K562 (cell line): Measurements from ENCODE around the gene SLC2A9. TPM values are rescaled to one million over a fixed set of nuclear protein-coding genes. Genes with fewer than 3 reads are reported as not detected.

Experiments
- ATAC-seq: fragments of 200-7000 bp; cut with Tn5 transposase; 3 replicates; pipeline ENCODE4 v1.9.1; 2020; ENCODE audit warnings: moderate library complexity
- BruUV-seq: library from RNA; stranded (reverse); fragments of 400-500 nt; replicated peaks from 2 replicates; lab custom pipeline; 2021; lab: Mats Ljungman, UMichigan
- CTCF ChIA-PET: fragments of 300-600 bp; formaldehyde crosslinking; extraction: SDS; loops from one replicate; lab custom pipeline; 2021; ENCODE audit warnings: low intra/inter-chr PET ratio; lab: Yijun Ruan, JAX
- POLR2A ChIA-PET: fragments of 300-600, 350-650 bp; sonication (Branson Sonifier 250); formaldehyde crosslinking; extraction: SDS; loops from one replicate; lab custom pipeline; 2021; ENCODE audit warnings: antibody characterized with exemption, inconsistent platforms; lab: Yijun Ruan, JAX
- DNase-seq, 4 experiments: peaks; one replicate each; pipeline versions ENCODE4 v3.0.0 to v3.0.0-alpha.2; 2011 to 2018; ENCODE audit warnings: low spot score in 3 of 4, mixed read lengths in 3 of 4; ENCODE audit errors: extremely low read depth in 1 of 4
- FAIRE-seq: peaks from 2 replicates; lab custom pipeline; 2011; peaks lifted over from hg19 to GRCh38; lab: Jason Lieb, UNC
- H2AFZ ChIP-seq: 2 replicates; pipeline ENCODE4 v1.6.0; 2011; ENCODE audit warnings: low read depth, low read length, control low read depth, inconsistent platforms
- H3K27ac ChIP-seq: fragments of 200-600 bp; 3 replicates; pipeline ENCODE4 v1.8.0; 2011; ENCODE audit warnings: low read depth, mild to moderate bottlenecking, control low read depth, inconsistent platforms, low read length, moderate library complexity, mixed read lengths; ENCODE audit errors: extremely low read depth
- H3K27me3 ChIP-seq, 2 experiments: fragments of 300-600 bp in 1 of 2; 2 replicates in 1 of 2; 3 replicates in 1 of 2; pipeline versions ENCODE4 v1.6.0 to v1.8.0; 2011; ENCODE audit warnings: inconsistent platforms in 2 of 2, low read length in 2 of 2, mild to moderate bottlenecking in 1 of 2, mixed read lengths in 1 of 2, moderate library complexity in 1 of 2; ENCODE audit not compliant: control insufficient read depth in 2 of 2, insufficient read depth in 2 of 2
- H3K36me3 ChIP-seq: fragments of 300-600 bp; 3 replicates; pipeline ENCODE4 v1.8.0; 2011; ENCODE audit warnings: mild to moderate bottlenecking, low read length, inconsistent platforms; ENCODE audit not compliant: control insufficient read depth, insufficient read depth
- H3K4me1 ChIP-seq, 2 experiments: fragments of 200-600 bp in 1 of 2; replicated peaks in 1 of 2; 2 replicates in 1 of 2; 3 replicates in 1 of 2; pipeline versions ENCODE4 v1.5.1 to v1.8.0; 2011; ENCODE audit warnings: inconsistent platforms in 2 of 2, low read length in 2 of 2, mild to moderate bottlenecking in 1 of 2, mixed read lengths in 1 of 2, moderate library complexity in 1 of 2; ENCODE audit not compliant: control insufficient read depth in 2 of 2, insufficient read depth in 2 of 2
- H3K4me2 ChIP-seq: 2 replicates; pipeline ENCODE4 v1.6.1; 2011; ENCODE audit warnings: low read length, control low read depth, inconsistent platforms, mixed read lengths; ENCODE audit not compliant: insufficient read depth
- H3K4me3 ChIP-seq: fragments of 200-600 bp; sonication (generic), shearing (Covaris generic); 2 replicates; pipeline ENCODE4 v1.5.1; 2016; ENCODE audit warnings: control low read depth, inconsistent platforms
- H3K79me2 ChIP-seq: fragments of 200-600 bp; 3 replicates; pipeline ENCODE4 v1.8.0; 2011; ENCODE audit warnings: low read length, inconsistent platforms; ENCODE audit not compliant: control insufficient read depth, insufficient read depth
- H3K9ac ChIP-seq, 2 experiments: 2 replicates each; pipeline versions ENCODE4 v1.6.0 to v1.6.1; 2011; ENCODE audit warnings: low read depth in 2 of 2, low read length in 2 of 2, control low read depth in 1 of 2, inconsistent platforms in 1 of 2, mild to moderate bottlenecking in 1 of 2, mixed read lengths in 1 of 2; ENCODE audit not compliant: insufficient read depth in 1 of 2
- H3K9me1 ChIP-seq: one replicate; pipeline ENCODE4 v1.6.0; 2011; ENCODE audit warnings: inconsistent platforms, mild to moderate bottlenecking, low read length, moderate library complexity; ENCODE audit not compliant: control insufficient read depth, insufficient read depth
- H3K9me3 ChIP-seq: replicated peaks from 2 replicates; pipeline ENCODE4 v1.5.1; 2011; ENCODE audit warnings: low read depth, low read length, inconsistent platforms; ENCODE audit not compliant: control insufficient read depth, insufficient read depth
- H4K20me1 ChIP-seq: replicated peaks from 2 replicates; pipeline ENCODE4 v1.6.1; 2011; ENCODE audit warnings: low read length, inconsistent platforms, mixed read lengths; ENCODE audit not compliant: control insufficient read depth, insufficient read depth
- EP400 ChIP-seq: fragments of 450-650 bp; IDR thresholded peaks from 2 replicates; pipeline ENCODE4 v1.6.1; 2017; ENCODE audit warnings: antibody characterized with exemption, mild to moderate bottlenecking, moderate library complexity
- ETV1 ChIP-seq: fragments of 450-650 bp; conservative IDR thresholded peaks from 2 replicates; pipeline ENCODE4 v1.6.1; 2016; ENCODE audit warnings: missing genetic modification characterization, control low read depth, low read depth, missing compliant biosample characterization
- MEIS2 ChIP-seq: fragments of 450-650 bp; IDR thresholded peaks from 2 replicates; pipeline ENCODE4 v1.6.1; 2014; ENCODE audit warnings: mild to moderate bottlenecking; ENCODE audit not compliant: partially characterized antibody
- NFE2 ChIP-seq: IDR thresholded peaks from 2 replicates; pipeline ENCODE4 v1.6.1; 2014; ENCODE audit warnings: antibody characterized with exemption, low read depth
- NFYB ChIP-seq: IDR thresholded peaks from 2 replicates; pipeline ENCODE4 v1.6.1; 2011; ENCODE audit warnings: mild to moderate bottlenecking, moderate library complexity; ENCODE audit not compliant: insufficient read length; ENCODE audit errors: extremely low read depth
- RBM15 ChIP-seq: fragments of 200-400 bp; formaldehyde crosslinking; IDR thresholded peaks from 2 replicates; pipeline ENCODE4 v1.6.1; 2018; ENCODE audit warnings: mild to moderate bottlenecking, low read length, moderate library complexity; ENCODE audit not compliant: insufficient read depth
- RBM25 ChIP-seq: fragments of 200-400 bp; formaldehyde crosslinking; IDR thresholded peaks from 2 replicates; pipeline ENCODE4 v1.6.1; 2018; ENCODE audit warnings: low read length, low read depth, moderate library complexity; ENCODE audit not compliant: severe bottlenecking
- SOX6 ChIP-seq: fragments of 450-650 bp; IDR thresholded peaks from 2 replicates; pipeline ENCODE4 v1.6.1; 2014; ENCODE audit warnings: mild to moderate bottlenecking
- TARDBP ChIP-seq: fragments of 450-650 bp; IDR thresholded peaks from 2 replicates; pipeline ENCODE4 v1.6.1; 2016
- XRCC5 ChIP-seq: fragments of 200-400 bp; formaldehyde crosslinking; IDR thresholded peaks from 2 replicates; pipeline ENCODE4 v1.6.1; 2017; ENCODE audit warnings: low read depth, mild to moderate bottlenecking, low read length
- ZC3H8 ChIP-seq: fragments of 450-650 bp; IDR thresholded peaks from 2 replicates; pipeline ENCODE4 v1.6.1; 2017
- ZNF311 ChIP-seq: fragments of 250-450 bp; sonication (Bioruptor Pico); IDR thresholded peaks from 2 replicates; pipeline ENCODE4 v1.4.0; 2020; ENCODE audit warnings: mild to moderate bottlenecking, moderate library complexity
- ZNF41 ChIP-seq: fragments of 250-450 bp; sonication (Bioruptor Pico); conservative IDR thresholded peaks from 2 replicates; pipeline ENCODE4 v1.4.0; 2020; ENCODE audit warnings: mild to moderate bottlenecking
- WGBS: fragments of 100-300 bp; shearing (Covaris generic); methylation state at CpG from one replicate; pipeline ENCODE4 v1.1.6; 2016; ENCODE audit warnings: low coverage, mixed read lengths; ENCODE audit not compliant: insufficient coverage; ENCODE audit errors: missing lambda C conversion rate; 5-methylcytosine and 5-hydroxymethylcytosine counted together
- in situ Hi-C: fragments of 300-500 bp; cut with MboI; formaldehyde crosslinking; loops from 4 replicates; pipeline ENCODE4 v1.15.0; 2018; ENCODE audit warnings: inconsistent platforms, mixed read lengths
- intact Hi-C: fragments of 100-400 bp; cut with micrococcal nuclease; formaldehyde crosslinking; loops from 2 replicates; pipeline ENCODE4 v1.14.2; 2022
- polyA plus RNA-seq, 8 experiments: library from polyadenylated mRNA; depleted of rRNA in 4 of 8; stranded (reverse) in 5 of 8; unstranded in 3 of 8; fragments of >200 nt; fragmentation: Nextera tagmentation in 2 of 8; fragmentation: Illumina TruSeq in 1 of 8; extraction: Ambion mirVana in 2 of 8; extraction: Trizol in 1 of 8; gene quantifications; 2 replicates each; pipeline versions ENCODE4 v1.2.1 to v1.2.3, GENCODE V29; 2011 to 2014; ENCODE audit warnings: inconsistent platforms in 1 of 8, missing spikeins in 1 of 8
- total RNA-seq, 7 experiments: library from RNA; depleted of rRNA in 6 of 7; stranded (reverse); fragments of >200 nt in 6 of 7; fragmentation: Illumina TruSeq in 2 of 7; extraction: Trizol in 2 of 7; gene quantifications; 2 replicates each; pipeline versions ENCODE4 v1.2.1 to v1.2.3, GENCODE V29; 2011 to 2021; ENCODE audit warnings: low replicate concordance in 1 of 7
- TF ChIP-seq, protein P1 (sequence below): fragments of 250-450 bp; sonication (Bioruptor Pico); IDR thresholded peaks from 2 replicates; pipeline ENCODE4 v1.9.0; 2021; ENCODE audit warnings: mild to moderate bottlenecking
- TF ChIP-seq, protein P2 (sequence below): fragments of 450-650 bp; formaldehyde crosslinking; IDR thresholded peaks from 2 replicates; pipeline ENCODE4 v1.4.0; 2022; ENCODE audit warnings: mild to moderate bottlenecking, moderate library complexity

Gene SLC2A9
- total and polyA plus RNA-seq, 9 of the 15 experiments (the other 6 are each of a cell fraction or from before 2014, with no cell fraction given) = 0.15 to 1.9 (median 0.76) TPM

DNA sequence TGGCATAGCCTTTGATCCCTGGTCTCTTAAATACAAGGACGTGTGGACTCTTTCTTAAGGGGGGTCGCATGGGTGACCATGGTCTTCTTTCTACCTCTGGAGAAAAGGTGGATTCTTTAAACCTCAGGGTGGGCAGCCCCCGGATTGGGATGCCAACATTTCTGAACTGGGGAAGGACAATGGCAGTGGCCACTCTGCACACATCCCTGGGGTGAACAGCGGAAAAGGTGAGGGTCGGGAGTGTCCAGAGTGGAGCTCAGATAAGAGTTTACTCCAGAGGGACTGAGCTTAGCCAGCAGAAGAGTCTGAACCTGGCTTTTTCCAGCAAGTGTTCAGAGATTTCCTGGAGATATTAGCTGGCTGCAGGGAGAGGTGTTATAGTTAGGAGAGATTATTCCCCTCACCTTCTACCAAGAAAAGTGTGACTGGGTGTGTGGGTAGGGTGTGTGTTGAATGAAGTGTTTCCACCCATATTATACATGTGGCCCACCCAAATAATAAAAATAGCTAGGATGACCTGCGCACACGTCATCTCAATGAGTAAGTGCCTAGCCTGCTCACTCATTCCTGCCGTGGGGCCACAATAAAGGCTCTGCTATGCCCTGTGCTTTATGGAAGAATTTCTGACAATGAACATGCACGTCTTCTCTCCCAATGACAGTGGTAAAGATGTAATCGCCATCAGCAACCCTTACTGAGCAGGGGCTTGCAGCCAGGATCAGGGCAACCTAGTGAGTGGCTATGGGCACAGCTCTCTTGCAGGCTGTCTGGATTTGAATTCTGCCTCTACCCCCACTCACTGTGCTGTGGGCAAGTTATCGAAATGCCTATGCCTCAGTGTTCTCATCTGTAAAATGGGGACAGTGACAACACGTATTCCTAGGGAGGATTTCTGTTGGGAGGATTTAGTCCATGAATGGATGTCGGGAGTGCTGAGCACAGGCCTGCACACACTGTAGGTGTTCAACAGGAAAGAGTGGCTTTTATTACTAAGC, 76.6 kb downstream of the SLC2A9 start:
- intact Hi-C loops = no loop called here
- H4K20me1 ChIP-seq = 0 out of 2 replicates have a peak, but pooled peaks cover under 1% of the 10 kb centered on the region
- H3K9ac ChIP-seq = no peak overlapping the region
- no peak overlapping the region for H3K4me3 ChIP-seq
- no peak overlapping the region for H3K4me2 ChIP-seq
- H3K79me2 ChIP-seq = no peaks in the 10 kb centered on the region
- WGBS = 1% methylated on average over 13 of the region's 13 CpGs
- POLR2A ChIA-PET = interaction anchor here (0.7 kb wide), 1 partner anchor 635 kb away, joined by 4 read pairs; no protein-coding TSS in a partner anchor
- H3K9me3 ChIP-seq = no peaks in the 10 kb centered on the region
- H2AFZ ChIP-seq = no peak overlapping the region
- CTCF ChIA-PET = no interaction called here
- no peak for FAIRE-seq
- peaks cover 2 to 60% of the 10 kb centered on the region in 2 experiments; a peak in 4 of 5 replicates for H3K27me3 ChIP-seq
- no peaks in the 10 kb centered on the region for H3K36me3 ChIP-seq
- TF ChIP-seq RBM25 (peak; percentile 56), ZNF311 (CRISPR knock-in tag) (no peak)
- peaks cover 2% of the 10 kb centered on the region for H3K9me1 ChIP-seq
- no peak overlapping the region for H3K27ac ChIP-seq
- in situ Hi-C loops = no loop called here
- ATAC-seq = no peak
- DNase-seq = no peak
- no peaks in the 10 kb centered on the region for H3K4me1 ChIP-seq
- no TSS peak for BruUV-seq

DNA sequence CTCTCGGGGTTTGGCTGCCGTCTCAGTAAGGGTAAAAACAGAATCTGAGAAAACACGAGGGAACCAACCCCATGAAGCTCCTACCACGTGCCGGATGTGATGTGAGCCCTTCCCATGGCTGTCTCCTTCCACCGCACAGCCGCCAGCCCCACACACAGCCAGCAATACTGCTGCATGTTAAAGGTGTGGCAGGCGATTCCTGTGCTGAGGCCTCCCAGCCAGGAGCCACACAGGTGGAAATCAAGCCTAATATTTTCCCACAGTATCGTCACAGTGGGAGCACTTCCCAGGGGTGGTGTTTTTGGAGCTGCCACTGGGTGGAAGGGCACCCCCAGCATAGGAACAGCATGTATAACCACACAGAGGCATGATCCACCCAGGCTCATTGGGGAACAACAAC, 77.5 kb downstream of the SLC2A9 start:
- Histone ChIP-seq H3K36me3 (no peaks in the 10 kb centered on the region), H2AFZ (no peak overlapping the region), H3K9ac (no peak overlapping the region), H3K4me3 (no peak overlapping the region), H4K20me1 (no peaks in the 10 kb centered on the region), H3K9me3 (no peaks in the 10 kb centered on the region), H3K79me2 (no peaks in the 10 kb centered on the region), H3K27me3 (peaks cover 2 to 60% of the 10 kb centered on the region in 2 experiments; a peak in 4 of 5 replicates), H3K4me2 (no peak overlapping the region), H3K27ac (no peak overlapping the region), H3K4me1 (no peaks in the 10 kb centered on the region), H3K9me1 (peaks cover 2% of the 10 kb centered on the region)
- intact Hi-C loops (no loop called here), in situ Hi-C loops (no loop called here)
- BruUV-seq = no TSS peak
- WGBS = 6% methylated on average over 9 of the region's 9 CpGs
- ATAC-seq (no peak; the same call in 2 of the 3 replicates), DNase-seq (no peak), FAIRE-seq (no peak)
- POLR2A ChIA-PET = no interaction called here
- CTCF ChIA-PET = no interaction called here
- TF ChIP-seq ZC3H8 (no peak), RBM15 (no peak), ZNF41 (CRISPR knock-in tag) (no peak), EP400 (no peak), NFYB (no peak), NFE2 (no peak), XRCC5 (no peak), ETV1 (tag) (no peak), SOX6 (no peak), TARDBP (no peak), MEIS2 (no peak)
- TF ChIP-seq, protein P1, sequence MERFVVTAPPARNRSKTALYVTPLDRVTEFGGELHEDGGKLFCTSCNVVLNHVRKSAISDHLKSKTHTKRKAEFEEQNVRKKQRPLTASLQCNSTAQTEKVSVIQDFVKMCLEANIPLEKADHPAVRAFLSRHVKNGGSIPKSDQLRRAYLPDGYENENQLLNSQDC (CRISPR knock-in tag) = no peak
- TF ChIP-seq, protein P2, sequence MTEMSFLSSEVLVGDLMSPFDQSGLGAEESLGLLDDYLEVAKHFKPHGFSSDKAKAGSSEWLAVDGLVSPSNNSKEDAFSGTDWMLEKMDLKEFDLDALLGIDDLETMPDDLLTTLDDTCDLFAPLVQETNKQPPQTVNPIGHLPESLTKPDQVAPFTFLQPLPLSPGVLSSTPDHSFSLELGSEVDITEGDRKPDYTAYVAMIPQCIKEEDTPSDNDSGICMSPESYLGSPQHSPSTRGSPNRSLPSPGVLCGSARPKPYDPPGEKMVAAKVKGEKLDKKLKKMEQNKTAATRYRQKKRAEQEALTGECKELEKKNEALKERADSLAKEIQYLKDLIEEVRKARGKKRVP = no peak
